HuH-7 (cell line): ENCODE data around the gene DEDD.

Source experiments
- DNase-seq: peaks from one replicate; pipeline ENCODE4 v3.0.0; 2011; ENCODE audit warnings: low spot score

The DEDD gene

GRCh38 chr1:161091796-161092507 is 40.5 kb downstream of the DEDD start:
- no peak for DNase-seq

GRCh38 chr1:161091093-161091492 is 41.4 kb downstream of the DEDD start:
- no peak for DNase-seq

GRCh38 chr1:161090617-161091016 is 41.9 kb downstream of the DEDD start:
- no peak for DNase-seq

- DNase-seq, result no peak
These were observed 42.5 kb downstream of the DEDD start for GRCh38 chr1:161089938-161090337.

- DNase-seq, result no peak
These were observed 43.1 kb downstream of the DEDD start, which contains the start of gene NECTIN4 for GRCh38 chr1:161089251-161089924. TSS of gene NECTIN4 (minus strand) at chr1:161089558. CDS start at chr1:161089296, 262 bp downstream.

- DNase-seq, result no peak
These were observed 43.8 kb downstream of the DEDD start for GRCh38 chr1:161088587-161089110.

GRCh38 chr1:161086457-161086856 is 46.0 kb downstream of the DEDD start:
- DNase-seq, result no peak

- no peak for DNase-seq
These were observed 47.3 kb downstream of the DEDD start for GRCh38 chr1:161085165-161085564.

- DNase-seq, result no peak
These were observed 47.9 kb downstream of the DEDD start for GRCh38 chr1:161084597-161084988.

- no peak for DNase-seq
These were observed 48.5 kb downstream of the DEDD start for GRCh38 chr1:161083748-161084596.

- DNase-seq, result peak; percentile 45
These were observed 49.3 kb downstream of the DEDD start for GRCh38 chr1:161082996-161083747.

GRCh38 chr1:161082483-161082882 is 50.0 kb downstream of the DEDD start:
- DNase-seq, result no peak

- DNase-seq, result no peak
These were observed 50.9 kb downstream of the DEDD start for GRCh38 chr1:161081519-161081918.

- DNase-seq, result no peak
These were observed 51.7 kb downstream of the DEDD start for GRCh38 chr1:161080441-161081405.

- no peak for DNase-seq
These were observed 52.9 kb downstream of the DEDD start for GRCh38 chr1:161079436-161080110.

GRCh38 chr1:161077426-161077825 is 55.0 kb downstream of the DEDD start:
- DNase-seq, result no peak

GRCh38 chr1:161076410-161076809 is 56.1 kb downstream of the DEDD start:
- DNase-seq, result no peak

- no peak for DNase-seq
These were observed 57.6 kb downstream of the DEDD start for GRCh38 chr1:161074676-161075368.

GRCh38 chr1:161073474-161074121 is 58.9 kb downstream of the DEDD start:
- DNase-seq, result no peak
